ENCODE measurements around the gene PAX7.

DNA sequence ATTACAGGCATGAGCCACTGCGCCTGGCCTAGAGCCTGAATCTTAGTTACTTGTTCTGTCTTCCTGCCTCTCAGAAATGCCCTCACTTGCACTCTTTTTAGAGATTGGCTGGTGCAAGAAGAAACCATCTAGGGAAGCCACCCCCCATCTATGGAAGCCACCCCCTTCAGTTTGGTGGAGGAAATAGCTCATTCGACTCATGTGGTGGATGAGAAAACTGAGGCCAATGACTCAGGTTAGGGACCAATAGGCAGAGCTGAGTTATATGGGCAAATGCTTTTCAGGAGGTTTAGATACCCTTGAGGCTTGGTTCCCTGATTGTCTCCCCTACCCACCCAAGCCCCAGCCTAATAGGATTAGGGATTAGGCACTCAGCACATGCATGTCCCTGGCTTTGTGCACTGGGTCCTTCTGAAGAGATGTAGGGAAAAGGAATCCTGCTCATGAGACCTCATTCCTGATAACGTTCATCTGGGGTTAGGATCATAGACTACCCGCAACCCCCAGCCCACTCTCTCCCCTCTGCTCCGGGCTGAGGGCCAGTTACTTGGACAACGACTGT, 77.1 kb downstream of the PAX7 start:
- TF ChIP-seq POLR2A (IDR thresholded peaks at IDR 0.05; ENCODE audit: low read length) = no peak
- no peak for TF ChIP-seq GATA1 (IDR thresholded peaks at IDR 0.05; ENCODE audit: low read depth, low read length)

Data from erythroblast (primary cell).